ENCODE data around the gene IQCH.
A peak's percentile ranks its signal among the peaks of the same experiment; 100 is the strongest.

The IQCH gene

DNA sequence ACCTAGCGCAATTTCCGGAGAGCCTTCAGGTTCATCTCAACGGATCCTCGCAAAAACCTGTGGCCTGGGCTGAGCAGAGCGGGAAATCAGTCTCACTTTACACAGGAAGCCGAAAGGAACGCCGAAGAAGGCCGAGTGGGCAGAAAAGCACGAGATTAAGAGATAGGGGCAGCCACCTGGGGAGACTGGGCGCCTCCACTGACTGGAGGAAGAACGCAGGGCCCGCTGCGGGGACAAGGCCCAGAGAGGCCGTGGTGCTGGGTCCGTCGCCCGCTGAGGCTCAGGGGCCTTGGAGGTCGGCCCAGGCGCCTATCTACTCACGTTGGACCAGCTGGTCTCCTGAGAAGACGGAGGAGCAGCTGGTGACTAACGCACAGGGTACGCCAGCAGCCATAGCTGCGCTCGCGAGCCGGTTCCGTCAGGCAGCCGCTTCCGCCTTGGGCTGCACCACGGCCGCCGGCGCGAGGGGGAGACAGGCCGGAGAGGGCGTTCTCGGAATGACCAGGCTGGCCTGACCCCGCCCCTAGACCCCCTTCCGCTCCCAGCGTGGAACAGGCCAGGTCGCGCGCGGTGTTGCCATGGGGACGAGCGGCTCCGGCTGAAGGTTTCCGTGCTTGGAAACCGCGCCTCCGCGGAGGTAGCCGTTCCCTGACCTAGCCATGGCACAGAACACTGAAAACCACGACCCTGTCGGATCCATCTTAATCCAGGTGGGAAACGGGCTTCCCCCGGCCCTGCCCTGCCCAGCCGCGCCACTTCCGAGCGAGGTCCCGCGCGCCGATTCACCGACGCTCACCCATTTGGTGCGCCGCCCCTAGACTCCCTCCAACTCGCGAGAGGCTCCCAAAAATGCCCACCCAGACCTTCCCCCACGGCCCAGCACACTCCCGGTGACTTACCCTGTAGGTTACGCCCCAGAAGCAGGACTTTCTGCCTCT, at the start of gene IQCH, which contains the start of gene AAGAB:
Gene IQCH (plus strand): TSS at position 549 of the 938 bp plus-strand sequence. CDS start 111 bp downstream, at position 660.
Gene AAGAB (minus strand): TSS at position 424 of the 938 bp plus-strand sequence. CDS start 30 bp downstream, at position 394.
- peak; percentile 98 for DNase-seq (ENCODE audit: low spot score)

DNA sequence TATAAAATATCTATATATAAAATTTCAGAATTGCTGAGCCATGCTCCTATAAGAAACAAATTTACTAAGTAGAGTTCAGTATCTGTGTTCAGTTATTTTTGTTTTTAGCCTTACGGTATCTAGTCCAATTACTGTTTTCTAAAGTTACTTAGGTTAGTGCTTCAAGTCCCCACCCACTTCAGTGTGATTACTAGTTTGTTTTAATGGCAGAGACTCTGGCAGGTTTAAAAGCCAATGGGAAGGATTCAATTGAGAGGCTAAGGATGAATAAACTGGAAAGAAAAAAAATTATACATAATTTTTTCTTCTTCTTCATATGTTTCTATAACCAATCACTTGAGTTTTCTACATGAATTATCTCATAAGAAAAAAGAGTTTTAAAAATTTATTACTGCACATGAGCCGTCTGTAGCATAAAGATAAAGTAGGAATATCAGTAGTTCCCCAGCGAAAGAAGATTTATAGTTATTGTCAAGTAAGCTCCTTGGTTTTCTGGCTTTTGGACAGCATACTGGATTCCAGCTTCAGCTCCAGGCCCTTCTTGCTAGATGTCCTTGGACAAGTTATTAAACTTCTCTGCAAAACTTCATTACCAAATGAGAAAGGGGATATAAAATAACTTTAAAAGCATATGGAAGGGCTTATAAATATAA, 46.9 kb upstream of the IQCH start:
- DNase-seq (ENCODE audit: low spot score) = no peak

DNA sequence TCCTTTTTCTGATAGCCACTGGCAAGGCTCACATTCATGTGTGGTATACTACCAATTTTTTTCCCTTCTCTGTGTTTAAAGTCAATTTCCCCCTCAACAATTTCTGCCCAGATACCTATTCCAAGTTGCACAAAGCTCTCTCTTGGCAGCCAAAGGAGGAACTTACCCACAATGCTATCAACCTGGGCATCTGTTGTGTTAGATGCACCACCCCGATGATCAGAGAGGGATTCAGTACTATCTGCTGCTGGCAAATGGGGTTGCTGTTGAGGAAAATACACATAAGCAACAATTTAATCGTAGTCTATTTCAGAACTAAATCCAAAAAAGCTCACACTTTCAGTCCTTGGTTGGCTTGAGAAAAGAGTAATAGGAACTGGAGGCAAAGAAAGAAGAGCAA, 46.2 kb upstream of the IQCH start:
- no peak for DNase-seq (ENCODE audit: low spot score)

DNA sequence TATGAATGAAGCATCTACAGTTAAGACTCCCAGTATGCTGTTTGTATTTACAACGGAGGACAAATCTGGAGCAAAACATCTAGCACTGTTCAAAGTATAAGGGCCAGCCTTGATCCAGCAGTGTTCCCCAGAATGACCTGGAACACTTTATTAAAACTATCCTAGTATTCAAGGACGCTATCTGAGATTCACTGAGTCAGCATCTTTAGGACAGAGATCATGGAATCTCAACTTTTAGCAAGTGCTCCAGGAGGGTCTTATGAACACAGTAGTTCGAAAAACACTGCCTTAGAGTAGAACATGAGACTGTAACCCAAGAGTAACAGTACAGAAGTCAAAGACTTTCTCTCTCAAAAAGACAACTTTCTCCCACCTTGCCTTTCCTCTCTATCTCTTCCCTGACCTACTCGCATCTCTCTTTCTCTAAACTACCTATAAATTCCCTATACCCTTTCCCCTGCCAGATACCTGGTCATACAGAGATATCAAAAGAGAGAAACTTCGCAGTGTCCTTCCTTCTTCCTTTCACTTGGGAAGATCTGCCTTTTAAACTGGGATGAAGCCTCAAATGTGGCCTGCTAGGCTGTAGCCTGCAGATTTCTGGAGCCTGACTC, 43.9 kb upstream of the IQCH start:
- no peak for DNase-seq (ENCODE audit: low spot score)

DNA sequence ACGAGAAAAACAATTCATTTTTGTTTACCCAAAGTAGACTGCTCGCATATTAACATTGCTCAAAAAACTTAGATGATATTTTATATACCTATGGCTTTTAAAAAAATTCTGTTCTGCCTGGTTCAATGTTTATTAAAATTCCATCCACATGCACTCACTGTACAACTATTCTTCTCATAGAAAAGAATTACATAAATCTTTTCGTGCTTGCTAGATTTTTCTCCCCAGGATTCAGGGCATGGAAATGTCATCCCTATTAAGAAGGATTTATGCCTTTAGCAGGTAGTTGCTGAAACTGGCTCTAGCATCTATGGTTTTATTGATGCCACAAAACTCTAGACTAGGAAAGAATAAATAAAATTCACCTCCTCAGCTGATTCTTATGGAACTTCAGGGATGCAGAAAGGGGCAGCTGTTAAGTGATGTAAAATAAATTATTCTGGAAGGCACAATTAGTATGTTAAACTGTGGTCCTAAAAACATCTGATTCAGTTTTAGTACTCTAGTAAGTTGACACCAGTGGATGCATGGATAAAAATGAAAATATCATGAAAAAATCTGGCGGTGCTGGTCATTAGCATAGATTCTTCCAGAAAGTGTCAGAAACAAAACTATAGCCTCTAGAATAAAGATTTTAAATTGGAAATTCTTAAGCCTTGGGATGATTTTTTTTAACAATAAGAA, 41.8 kb upstream of the IQCH start:
- DNase-seq (ENCODE audit: low spot score) = no peak

DNA sequence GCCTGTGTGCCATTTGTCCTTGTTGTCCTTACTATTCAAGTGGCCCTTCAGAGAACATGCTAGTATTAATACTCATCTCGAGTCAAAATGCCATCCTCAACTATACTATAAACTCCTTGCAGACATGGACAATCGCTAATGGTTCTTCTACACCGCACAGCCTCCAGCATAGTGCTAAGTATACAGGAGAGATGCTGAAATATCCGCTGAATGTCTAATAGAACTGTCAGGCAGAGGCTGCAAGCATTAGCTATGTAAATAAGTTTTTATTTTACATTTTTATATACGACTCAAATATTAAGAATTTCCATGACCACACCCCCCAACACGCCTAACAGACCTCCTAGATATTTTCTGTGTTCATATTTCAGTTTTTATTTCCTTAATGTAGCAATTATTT, 39.5 kb upstream of the IQCH start:
- no peak for DNase-seq (ENCODE audit: low spot score)

DNA sequence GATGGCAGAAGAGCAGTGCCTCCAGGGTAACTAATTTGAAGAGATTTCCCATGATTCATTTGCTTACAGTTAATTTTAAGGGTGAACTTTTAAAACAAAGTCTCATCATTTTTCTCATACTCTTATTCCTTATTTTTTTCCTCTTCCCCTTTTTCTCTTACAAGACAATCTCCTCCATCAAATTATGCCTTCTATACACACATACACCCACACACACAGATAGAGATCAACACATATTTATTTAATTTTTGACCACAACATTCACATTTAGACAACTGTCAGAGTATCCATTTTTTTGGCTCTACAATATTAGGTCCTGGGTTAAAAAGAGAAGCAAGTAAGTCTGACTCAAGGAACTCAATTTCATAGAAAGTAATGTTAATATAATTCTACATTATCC, 37.7 kb upstream of the IQCH start:
- DNase-seq (ENCODE audit: low spot score) = no peak

DNA sequence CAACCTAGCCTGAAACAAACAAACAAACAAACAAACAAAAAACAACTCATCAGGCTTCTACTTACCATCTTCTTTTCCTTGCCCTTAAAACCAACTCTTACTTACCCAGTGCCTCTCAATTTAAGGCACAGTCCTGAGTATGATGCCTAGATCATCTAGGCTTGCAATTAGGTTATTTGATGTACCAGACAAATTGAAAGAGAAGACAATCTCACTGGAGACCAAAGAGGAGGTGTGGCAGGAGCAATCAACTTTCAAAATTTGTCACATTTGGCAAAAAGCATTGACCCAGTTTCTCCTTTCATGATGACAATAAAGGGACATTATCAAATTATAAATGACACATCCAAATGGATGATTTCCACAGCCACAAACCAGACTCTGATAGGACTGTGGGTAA, 36.2 kb upstream of the IQCH start:
- DNase-seq (ENCODE audit: low spot score) = no peak

DNA sequence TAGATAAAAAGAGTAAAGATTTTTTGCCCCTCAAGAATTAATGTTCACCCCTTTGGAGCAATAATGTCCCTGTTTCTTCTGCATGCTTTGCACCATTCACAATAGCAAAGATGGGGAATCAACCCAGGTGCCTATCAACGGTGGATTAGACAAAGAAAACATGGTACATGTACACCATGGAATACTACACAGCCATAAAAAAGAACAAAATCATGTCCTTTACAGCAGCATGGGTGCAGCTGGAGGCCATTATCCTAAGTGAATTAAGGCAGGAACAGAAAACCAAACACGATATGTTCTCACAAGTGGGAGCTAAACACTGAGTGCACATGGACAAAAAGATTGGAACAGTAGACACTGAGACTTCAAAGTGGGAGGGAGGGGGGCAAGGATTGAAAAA, 35.3 kb upstream of the IQCH start:
- DNase-seq (ENCODE audit: low spot score) = no peak

DNA sequence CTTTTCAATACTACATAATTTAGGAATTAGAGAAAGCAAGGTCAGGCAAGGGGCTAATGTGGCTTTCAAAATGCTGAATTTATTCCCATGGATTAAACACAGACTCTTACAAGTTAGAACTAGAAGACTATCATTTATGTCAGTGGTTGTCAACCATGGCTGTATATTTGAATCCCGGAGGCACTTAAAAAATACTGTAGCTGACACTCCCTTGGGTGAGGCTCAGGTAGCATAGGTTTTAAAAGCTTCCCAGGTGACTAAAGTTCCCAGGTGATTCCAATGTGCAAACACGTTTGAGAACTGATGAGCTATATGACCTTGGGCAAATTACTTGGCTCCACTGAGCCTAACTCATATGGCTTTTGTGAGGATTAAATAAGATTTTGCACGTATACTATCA, 29.7 kb upstream of the IQCH start:
- no peak for DNase-seq (ENCODE audit: low spot score)

DNA sequence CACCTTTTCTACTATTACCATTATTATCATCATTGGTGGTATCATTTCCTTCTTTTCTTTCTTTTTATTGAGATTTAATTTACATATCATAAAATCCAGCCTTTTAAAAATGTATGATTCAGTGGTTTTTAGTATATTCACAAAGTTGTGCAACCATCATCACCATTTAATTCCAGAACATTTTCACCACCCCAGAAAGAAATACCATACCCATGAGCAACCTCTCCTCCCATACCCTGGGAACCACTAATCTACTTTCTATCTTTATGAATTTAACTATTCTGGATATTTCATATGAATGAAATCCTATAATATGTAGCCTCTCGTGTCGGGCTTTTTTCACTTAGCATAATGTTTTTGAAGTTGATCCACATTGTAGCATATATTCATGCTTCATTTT, 29.2 kb upstream of the IQCH start:
- DNase-seq (ENCODE audit: low spot score) = no peak

DNA sequence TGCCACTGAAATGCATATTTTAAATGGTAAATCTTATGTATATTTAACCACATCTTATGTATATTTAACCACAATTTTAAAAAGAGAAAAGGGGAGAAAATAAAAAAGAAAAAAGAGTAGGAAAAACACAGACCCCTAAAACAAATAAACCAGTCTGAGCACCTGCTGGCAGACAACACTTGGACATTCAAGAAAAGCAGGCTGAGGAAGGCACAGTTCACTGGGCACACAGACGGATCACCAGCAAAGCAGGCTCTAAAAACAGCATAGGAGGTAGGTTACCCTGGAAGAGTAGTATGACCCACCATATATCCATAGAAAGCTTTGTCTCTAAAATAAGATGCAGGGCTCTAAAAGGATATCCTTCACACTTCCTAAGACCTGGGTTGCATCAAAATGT, 27.2 kb upstream of the IQCH start:
- no peak for DNase-seq (ENCODE audit: low spot score)

DNA sequence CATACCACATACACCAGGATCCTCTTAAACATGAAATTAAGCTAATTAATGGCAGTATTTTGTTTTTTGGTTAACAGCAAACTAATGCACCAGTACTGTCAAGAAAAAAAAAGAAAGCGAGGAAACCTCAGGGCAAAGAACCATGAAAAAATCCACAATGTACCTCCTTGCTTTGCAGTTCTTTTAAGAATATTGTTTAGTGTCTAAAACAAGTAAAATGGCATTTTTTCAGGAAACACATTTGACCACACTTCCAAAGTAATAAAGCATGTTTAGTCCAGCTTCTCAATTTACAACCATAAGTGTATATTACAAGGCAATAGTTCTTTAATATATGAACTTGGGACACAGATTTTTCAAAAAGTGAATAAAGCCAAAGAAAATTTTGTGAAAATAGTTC, 26.7 kb upstream of the IQCH start:
- DNase-seq (ENCODE audit: low spot score) = no peak

DNA sequence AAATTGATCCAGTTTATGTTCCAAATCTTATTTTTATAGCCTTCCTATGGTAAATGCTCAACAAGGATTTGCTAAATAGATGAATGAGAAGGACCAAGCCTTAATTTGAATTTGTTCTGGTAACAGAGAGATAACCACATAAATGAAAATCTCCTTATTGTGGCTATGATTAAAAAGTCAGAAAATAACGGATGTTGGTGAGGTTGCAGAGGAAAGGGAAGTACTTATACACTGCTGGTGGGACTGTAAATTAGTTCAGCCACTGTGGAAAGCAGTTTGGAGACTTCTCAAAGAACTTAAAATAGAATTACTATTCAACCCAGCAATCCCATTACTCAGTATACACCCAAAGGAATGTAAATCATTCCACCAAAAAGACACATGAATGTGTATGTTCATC, 26.3 kb upstream of the IQCH start:
- DNase-seq (ENCODE audit: low spot score) = no peak

DNA sequence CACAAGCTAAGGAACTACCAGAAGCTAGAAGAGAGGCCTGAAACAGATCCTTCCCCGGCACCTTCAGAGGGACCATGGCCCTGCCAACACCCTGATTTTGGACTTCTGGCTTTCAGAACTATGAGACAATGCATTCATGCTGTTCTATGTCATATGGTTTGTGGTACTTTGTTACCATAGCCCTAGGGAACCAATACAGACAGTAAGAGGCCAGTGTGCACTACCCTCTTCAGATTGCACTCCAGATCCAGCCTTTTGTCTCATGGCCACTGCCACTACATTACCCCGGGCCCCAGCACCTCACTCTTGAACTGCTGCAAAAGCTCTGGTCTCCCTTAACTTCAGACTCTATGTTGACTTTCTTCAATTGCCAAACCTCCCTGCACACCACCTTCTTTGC, 24.1 kb upstream of the IQCH start:
- no peak for DNase-seq (ENCODE audit: low spot score)

DNA sequence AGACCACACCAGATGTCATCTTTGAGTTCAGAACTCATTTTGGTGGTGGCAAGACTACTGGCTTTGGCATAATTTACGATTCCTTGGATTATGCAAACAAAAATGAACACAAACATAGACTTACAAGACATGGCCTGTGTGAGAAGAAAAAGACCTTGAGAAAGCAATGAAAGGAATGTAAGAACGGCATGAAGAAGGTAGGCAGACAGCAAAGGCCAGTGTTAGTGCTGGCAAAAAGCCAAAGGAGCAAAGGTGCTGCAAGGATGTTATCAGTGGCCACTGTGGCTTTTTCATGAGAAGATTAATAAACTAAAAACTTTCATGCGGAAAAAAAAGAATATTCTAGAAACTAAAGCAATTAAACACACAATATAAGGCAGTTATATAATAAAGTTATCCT, 22.0 kb upstream of the IQCH start:
- no peak for DNase-seq (ENCODE audit: low spot score)

DNA sequence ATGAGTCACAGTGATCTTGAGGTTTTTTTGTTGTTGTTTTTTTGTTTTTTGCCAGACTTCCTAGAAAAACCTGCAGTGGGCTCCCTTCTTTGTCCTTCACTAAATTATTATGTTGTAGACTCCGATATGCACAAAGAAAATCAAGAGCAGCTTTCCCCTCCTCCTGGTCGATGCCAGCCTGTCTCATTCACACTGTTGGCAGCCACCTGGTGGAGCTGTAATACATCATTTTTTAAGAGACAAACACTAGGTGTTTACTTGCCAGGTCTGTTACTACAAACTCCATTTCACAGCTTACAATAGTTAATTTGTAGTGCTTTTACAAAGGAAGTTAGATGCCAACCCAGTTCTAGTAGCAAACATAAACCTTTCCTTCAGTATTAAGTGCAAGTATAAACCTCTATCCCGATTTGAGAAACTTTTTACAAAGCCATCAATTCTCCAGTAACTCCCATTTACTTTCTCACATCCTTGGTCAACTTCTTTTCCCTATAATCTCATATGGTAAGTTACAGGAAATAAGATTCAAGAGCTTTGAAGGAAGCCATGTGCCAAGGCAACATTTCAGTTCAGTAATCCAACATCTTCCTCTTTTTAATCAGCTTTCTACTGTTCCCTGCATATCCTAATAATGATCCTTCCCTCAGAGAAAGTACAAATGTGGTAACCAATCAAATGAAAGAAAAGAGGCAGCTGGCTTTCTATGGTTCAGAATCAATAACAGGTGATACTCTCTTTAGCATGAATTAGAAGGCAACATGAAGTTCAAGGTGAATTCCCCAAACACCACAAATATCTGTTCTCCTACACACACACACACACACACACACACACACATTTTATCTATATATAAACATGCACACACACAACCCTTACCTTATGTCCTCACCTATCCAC, 14.1 kb upstream of the IQCH start:
- DNase-seq (ENCODE audit: low spot score) = peak; percentile 25

DNA sequence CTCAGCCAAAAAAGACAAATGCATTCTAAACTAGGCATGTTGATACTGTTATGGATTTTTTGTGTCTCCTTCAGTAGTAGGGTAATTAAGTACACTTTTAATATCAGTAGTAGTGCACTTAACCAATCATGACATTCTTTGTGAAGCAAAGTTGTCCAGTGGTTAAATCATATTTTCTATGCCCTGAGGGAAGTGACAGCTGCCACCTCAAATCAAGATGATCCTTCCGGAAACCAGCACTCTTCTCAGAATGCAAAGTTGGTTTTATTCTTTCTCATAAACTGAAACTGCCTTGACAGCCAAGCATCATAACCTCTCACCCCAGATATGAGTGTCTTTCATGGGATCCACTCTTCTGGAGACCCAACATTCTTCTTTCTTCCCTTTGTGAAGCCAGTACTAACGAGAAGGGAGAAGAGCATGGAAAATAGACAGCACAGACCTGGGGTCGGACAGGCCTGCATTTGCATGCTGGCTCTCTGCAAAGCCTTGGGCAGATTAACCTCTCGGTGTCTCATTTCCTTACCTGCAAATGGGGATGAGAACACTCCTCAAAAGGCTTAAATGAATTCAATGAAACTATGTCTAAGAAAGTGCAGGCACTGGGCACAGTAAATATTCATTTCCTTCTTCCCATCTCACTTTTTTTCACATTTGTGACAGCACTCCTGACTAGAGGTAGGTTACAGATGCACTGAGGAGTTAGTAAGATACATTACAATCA, 13.3 kb upstream of the IQCH start:
- no peak for DNase-seq (ENCODE audit: low spot score)

DNA sequence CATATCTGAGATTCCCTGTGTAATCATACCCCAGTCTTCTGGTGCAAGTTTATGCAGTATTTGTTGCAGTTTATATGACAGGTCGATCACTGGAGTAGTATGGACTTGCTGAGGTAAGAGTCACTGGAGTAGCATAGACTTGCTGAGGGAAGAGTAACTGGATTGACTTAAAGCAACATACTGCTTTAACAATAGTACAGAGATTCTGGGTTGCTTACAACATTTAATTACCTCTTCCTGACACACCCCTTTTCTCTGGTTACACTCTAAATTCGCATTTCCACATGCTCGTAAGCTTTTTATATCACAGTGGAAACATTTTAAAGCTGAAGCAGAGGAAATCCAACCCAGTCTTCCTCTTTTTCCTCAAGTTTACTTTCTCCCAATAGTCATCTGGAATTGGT, 11.9 kb upstream of the IQCH start:
- DNase-seq (ENCODE audit: low spot score) = no peak

DNA sequence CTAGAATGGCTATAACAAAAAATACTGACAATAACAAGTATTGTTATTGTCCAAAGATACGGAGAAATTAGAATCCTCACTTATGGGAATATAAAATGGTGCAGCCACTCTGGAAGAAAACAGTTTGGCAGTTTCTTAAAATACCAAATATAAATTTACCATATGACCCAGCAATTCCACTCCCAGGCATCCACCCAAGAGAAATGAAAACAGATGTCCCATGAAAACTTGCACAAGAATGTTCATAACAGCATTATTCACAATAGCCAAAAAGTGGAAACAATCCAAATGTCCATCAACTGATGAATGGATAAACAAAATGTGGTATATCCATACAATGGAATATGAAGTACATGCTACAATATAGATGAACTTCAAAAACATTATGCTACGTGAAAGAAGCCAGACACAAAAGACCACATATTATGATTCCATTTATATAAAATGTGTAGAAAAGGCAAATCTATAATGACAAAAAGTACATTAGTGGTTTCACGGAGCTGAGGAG, 9.6 kb upstream of the IQCH start:
- no peak for DNase-seq (ENCODE audit: low spot score)
